Islet precursor cell (in vitro differentiated cells): Measurements from ENCODE around the gene SHROOM1.

ENCODE experiments used
- DNase-seq: peaks from one replicate; pipeline ENCODE4 v3.0.0-alpha.2; 2018

Gene SHROOM1

DNA sequence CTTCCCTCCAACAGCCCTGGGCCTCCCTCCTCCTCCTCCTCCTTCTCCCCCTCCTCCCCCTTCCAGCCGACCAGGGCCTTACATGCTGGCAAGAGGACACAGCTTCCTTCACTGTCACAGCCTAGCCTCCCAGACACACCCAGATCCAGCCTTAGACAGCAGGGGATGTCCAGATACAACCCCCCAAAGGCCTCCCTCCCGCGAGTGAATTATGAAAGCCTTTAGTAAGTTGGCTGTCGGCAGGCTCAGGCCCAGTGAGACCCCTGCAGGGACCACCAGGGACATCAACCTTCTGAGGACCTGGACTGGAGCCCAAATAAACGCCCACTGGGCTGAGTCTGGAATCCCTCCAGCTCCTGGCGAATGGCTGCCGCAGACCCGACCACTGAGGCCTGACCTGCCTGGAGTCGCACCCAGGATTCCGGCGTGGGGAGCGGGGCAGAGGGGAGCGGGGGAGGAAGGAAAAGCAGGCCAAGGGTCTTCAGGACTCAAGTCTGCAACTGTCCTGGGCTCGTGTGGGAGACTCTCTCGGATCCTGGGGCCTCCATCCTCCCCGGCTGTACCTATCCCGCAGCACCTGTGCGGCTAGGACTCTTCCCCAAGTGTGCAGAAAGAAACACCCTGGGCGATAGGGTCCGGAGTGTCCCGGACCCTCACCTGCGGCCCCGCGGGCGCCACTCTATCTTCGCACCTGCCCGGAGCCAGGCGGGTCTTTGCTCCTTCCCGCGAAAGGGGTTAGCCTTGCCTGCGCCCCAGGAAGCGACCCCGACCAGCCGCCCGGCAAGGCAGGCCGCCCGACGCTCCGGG, 54.1 kb downstream of the SHROOM1 start:
- peak; percentile 84 for DNase-seq

GRCh38 chr5:132775476-132775961, 54.9 kb downstream of the SHROOM1 start:
- peak; percentile 93 for DNase-seq

DNA sequence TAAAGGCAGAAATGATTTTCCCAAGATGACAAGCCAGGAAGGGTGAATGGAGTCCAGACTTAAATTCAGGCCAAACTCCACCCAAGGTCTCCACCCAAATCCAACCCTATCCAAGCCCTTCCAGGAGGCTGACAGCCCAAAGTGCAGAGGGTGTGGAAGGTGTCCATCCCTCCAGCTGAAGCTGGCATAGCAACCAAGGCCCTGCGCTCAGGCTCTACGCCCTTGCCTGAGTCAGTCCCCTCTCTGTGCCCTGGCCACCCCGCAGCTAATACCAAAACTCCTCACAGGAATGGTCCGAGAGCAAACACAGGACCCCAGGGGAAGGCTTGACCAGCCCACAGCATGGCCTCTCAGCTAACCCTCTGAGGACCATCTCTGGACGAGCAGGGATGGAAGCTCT, 55.6 kb downstream of the SHROOM1 start:
- no peak for DNase-seq

DNA sequence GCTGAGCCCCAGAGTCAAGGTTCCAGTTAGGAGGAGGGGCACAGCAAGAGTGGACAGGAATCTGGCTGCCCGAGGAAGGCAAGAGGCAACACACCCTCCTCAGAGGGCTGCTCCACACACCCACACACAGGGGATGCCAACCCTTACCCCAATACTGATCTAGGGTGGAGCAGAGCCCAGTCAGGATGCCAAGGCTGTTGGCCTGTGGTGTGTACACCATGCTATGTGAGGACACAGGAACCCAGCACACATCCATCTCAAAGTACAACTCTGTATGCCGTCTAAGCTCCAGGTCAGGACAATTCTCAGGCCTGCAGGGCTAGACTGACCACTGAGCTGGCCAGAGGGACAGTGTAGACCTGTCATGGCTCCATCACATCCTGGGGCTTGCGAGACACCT, 56.0 kb downstream of the SHROOM1 start:
- no peak for DNase-seq

GRCh38 chr5:132773601-132774355, 56.7 kb downstream of the SHROOM1 start:
- no peak for DNase-seq

DNA sequence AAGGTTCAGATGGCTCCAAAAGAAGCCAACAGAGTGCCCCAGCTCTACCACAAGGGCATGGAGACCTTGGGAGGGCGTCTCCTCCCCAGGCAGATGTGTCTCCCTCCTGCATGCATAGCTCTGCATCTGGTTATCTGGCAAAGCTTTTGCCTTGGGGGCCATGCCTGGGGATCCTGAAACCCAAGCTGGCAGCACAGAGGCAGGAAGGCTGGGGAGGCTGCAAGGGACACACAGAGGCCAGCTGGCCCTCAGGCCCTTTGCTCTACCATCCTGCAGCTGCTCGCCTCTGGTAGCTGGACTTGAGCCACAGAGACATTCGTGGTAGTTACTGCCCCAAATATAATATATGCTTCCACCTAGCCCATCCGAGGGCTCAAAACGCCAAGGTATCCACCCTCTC, 57.3 kb downstream of the SHROOM1 start:
- DNase-seq: no peak

DNA sequence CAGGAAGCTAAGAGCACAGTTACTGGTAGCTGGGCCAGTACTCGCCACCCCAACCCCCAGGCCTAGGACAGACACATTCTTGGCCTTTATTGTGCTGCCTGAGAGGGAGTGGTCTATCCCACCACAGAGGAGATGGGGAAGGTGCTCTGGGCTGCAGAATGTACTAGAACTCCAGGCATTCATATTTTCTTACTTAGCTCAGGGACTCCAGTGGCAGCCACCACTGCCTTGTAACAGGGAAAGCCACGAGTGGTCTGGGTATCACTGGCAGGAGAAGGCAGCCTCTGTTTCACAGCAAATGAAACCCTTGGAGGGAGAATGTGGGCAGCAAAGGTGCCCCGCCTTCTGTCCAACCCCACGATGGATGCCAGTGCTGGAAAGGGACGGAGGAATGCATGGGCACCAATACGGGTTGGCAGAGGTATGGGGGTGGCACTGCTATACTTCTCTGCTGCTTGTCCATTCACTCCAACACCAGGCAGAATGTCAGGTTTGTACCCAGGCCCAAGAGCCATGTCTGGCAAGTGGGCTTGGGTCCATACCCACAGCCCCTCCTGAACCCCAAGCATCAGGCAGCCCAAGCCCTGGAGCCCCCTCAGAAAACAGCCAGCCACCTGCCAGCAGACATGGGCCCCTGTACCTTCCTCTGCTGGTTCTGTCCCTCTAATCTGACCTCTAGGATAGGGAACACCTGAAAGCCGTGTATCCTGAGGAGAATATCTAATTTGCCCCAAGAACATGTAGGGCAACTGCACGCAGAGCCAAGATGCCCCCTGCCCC, 58.0 kb downstream of the SHROOM1 start:
- peak; percentile 70 for DNase-seq
